Panc1 (cell line): ENCODE results near the gene PRKG1. TPM values are rescaled to one million over a fixed set of nuclear protein-coding genes. Genes with fewer than 3 reads are reported as not detected.

ENCODE experiments used
- ATAC-seq: fragments of 200-7000 bp; cut with Tn5 transposase; 2 replicates; pipeline ENCODE4 v1.9.1; 2020; ENCODE audit warnings: mild to moderate bottlenecking, moderate library complexity
- BruUV-seq: library from RNA; stranded (reverse); fragments of 400-500 nt; replicated peaks from 2 replicates; lab custom pipeline; 2021; lab: Mats Ljungman, UMichigan
- CTCF ChIA-PET: fragments of 300-600 bp; sonication (Branson Sonifier 250); formaldehyde crosslinking; loops from one replicate; lab custom pipeline; 2022; ENCODE audit warnings: antibody characterized with exemption; lab: Charles Lee
- POLR2A ChIA-PET: fragments of 300-600 bp; sonication (Branson Sonifier 250); formaldehyde crosslinking; loops from one replicate; lab custom pipeline; 2022; ENCODE audit warnings: antibody characterized with exemption; lab: Charles Lee
- DNase-seq: peaks from one replicate; pipeline ENCODE4 v3.0.0-alpha.2; 2010; ENCODE audit warnings: low read depth, low spot score
- H3K27ac ChIP-seq: 2 replicates; pipeline ENCODE4 v1.5.1; 2011; ENCODE audit warnings: mild to moderate bottlenecking, low read length, inconsistent platforms
- H3K27me3 ChIP-seq: fragments of 200-500 bp; sonication (Bioruptor generic); 2 replicates; pipeline ENCODE4 v1.6.0; 2014; ENCODE audit warnings: low read length, inconsistent platforms; ENCODE audit not compliant: control insufficient read depth, insufficient read depth
- H3K36me3 ChIP-seq: fragments of 200-500 bp; sonication (Bioruptor generic); 2 replicates; pipeline ENCODE4 v1.5.1; 2014; ENCODE audit warnings: inconsistent platforms, mild to moderate bottlenecking, low read length, moderate library complexity; ENCODE audit not compliant: control insufficient read depth, insufficient read depth
- H3K4me1 ChIP-seq: 2 replicates; pipeline ENCODE4 v1.5.1; 2011; ENCODE audit warnings: inconsistent platforms, mild to moderate bottlenecking, low read length, moderate library complexity; ENCODE audit not compliant: control insufficient read depth, insufficient read depth
- H3K4me3 ChIP-seq, 2 experiments: 2 replicates each; pipeline ENCODE4 v1.5.1; 2011 to 2012; ENCODE audit warnings: low read depth in 2 of 2, low read length in 2 of 2, mild to moderate bottlenecking in 2 of 2, inconsistent platforms in 1 of 2, moderate library complexity in 1 of 2
- H3K9me3 ChIP-seq: fragments of 200-500 bp; sonication (Bioruptor generic); 2 replicates; pipeline ENCODE4 v1.5.1; 2014; ENCODE audit warnings: low read depth, mild to moderate bottlenecking, inconsistent platforms, low read length, moderate library complexity; ENCODE audit not compliant: control insufficient read depth, insufficient read depth
- CTCF ChIP-seq: fragments of 450-650 bp; IDR thresholded peaks from 2 replicates; pipeline ENCODE4 v1.5.1; 2017; ENCODE audit warnings: mild to moderate bottlenecking
- POLR2AphosphoS5 ChIP-seq: IDR thresholded peaks from 2 replicates; pipeline ENCODE4 v1.6.1; 2012; ENCODE audit warnings: mild to moderate bottlenecking, low read depth, low read length, moderate library complexity
- REST ChIP-seq, 2 experiments: IDR thresholded peaks; 2 replicates each; pipeline ENCODE4 v1.6.1; 2011 to 2012; ENCODE audit warnings: low read depth in 2 of 2, control low read depth in 1 of 2, low read length in 1 of 2, mild to moderate bottlenecking in 1 of 2, moderate library complexity in 1 of 2; ENCODE audit not compliant: insufficient read depth in 1 of 2
- SIN3A ChIP-seq: IDR thresholded peaks from 2 replicates; pipeline ENCODE4 v1.6.1; 2012; ENCODE audit warnings: low read depth, mild to moderate bottlenecking, low read length, moderate library complexity, borderline replicate concordance; ENCODE audit not compliant: insufficient read depth
- TCF7L2 ChIP-seq: IDR thresholded peaks from 2 replicates; pipeline ENCODE4 v1.6.1; 2011; ENCODE audit warnings: mild to moderate bottlenecking, low read depth, low read length, inconsistent platforms
- in situ Hi-C: cut with HindIII; loops from 2 replicates; pipeline ENCODE4 v1.10.0; 2016; ENCODE audit warnings: low sequenced_read_pairs, low pct_unique_long_range_greater_than_20kb
- intact Hi-C: fragments of 100-400 bp; cut with micrococcal nuclease; formaldehyde crosslinking; loops from one replicate; pipeline ENCODE4 v1.10.0; 2022; ENCODE audit not compliant: unreplicated experiment
- total RNA-seq: library from RNA; stranded (reverse); gene quantifications from one replicate; pipeline ENCODE4 v1.2.1, GENCODE V29; 2021; ENCODE audit not compliant: unreplicated experiment

The PRKG1 gene
- total RNA-seq, 1 experiment from 2014 or later, result 0.92 TPM

GRCh38 chr10:52187521-52188258, 1113.4 kb downstream of the PRKG1 start:
- Histone ChIP-seq H3K9me3 (no peaks in the 10 kb centered on the region), H3K4me1 (no peaks in the 10 kb centered on the region), H3K4me3 (no peak overlapping the region), H3K27me3 (no peaks in the 10 kb centered on the region), H3K27ac (no peak overlapping the region), H3K36me3 (no peaks in the 10 kb centered on the region)
- DNase-seq, result no peak
- ATAC-seq, result no peak
- no peak for TF ChIP-seq CTCF
- CTCF ChIA-PET, result no interaction called here
- in situ Hi-C loops, result no loop called here
- POLR2A ChIA-PET, result no interaction called here
- BruUV-seq, result no TSS peak
- intact Hi-C loops, result no loop called here

GRCh38 chr10:52191049-52191448, 1116.8 kb downstream of the PRKG1 start:
- ATAC-seq (no peak), DNase-seq (no peak)
- TF ChIP-seq SIN3A (no peak), REST (IDR thresholded peaks at IDR 0.05; ENCODE audit: insufficient read depth in 1 of 2, low read depth in 2 of 2, low read length in 1 of 2) (no peak), CTCF (no peak), POLR2AphosphoS5 (no peak), TCF7L2 (no peak)
- no TSS peak for BruUV-seq
- H3K9me3 ChIP-seq, result no peaks in the 10 kb centered on the region
- H3K36me3 ChIP-seq, result no peaks in the 10 kb centered on the region
- no peak overlapping the region for H3K4me3 ChIP-seq
- H3K4me1 ChIP-seq, result no peaks in the 10 kb centered on the region
- H3K27me3 ChIP-seq, result no peaks in the 10 kb centered on the region
- in situ Hi-C loops, result no loop called here
- ChIA-PET POLR2A (no interaction called here), CTCF (no interaction called here)
- H3K27ac ChIP-seq, result no peak overlapping the region
- intact Hi-C loops, result no loop called here
